ENCODE measurements around the gene AGXT.

The AGXT gene

GRCh38 chr2:240869956-240870875 lies 1.6 kb downstream of the AGXT start:
- no peak for DNase-seq

GRCh38 chr2:240871071-240871958 lies 2.7 kb downstream of the AGXT start:
- DNase-seq: no peak

GRCh38 chr2:240872317-240873097 lies 3.9 kb downstream of the AGXT start:
- no peak for DNase-seq

- DNase-seq: no peak
Observed at GRCh38 chr2:240873098-240873788, 4.6 kb downstream of the AGXT start.

GRCh38 chr2:240873805-240874714 lies 5.4 kb downstream of the AGXT start:
- DNase-seq: peak; percentile 41

GRCh38 chr2:240874715-240875227 lies 6.1 kb downstream of the AGXT start:
- DNase-seq: no peak

GRCh38 chr2:240875228-240876034 lies 6.8 kb downstream of the AGXT start:
- no peak for DNase-seq

GRCh38 chr2:240876035-240876474 lies 7.4 kb downstream of the AGXT start:
- no peak for DNase-seq

GRCh38 chr2:240876475-240877251 lies 8.0 kb downstream of the AGXT start:
- no peak for DNase-seq

- no peak for DNase-seq
Observed at GRCh38 chr2:240877460-240878340, 9.1 kb downstream of the AGXT start.

- no peak for DNase-seq
Observed at GRCh38 chr2:240878341-240878936, 9.8 kb downstream of the AGXT start.

- DNase-seq: no peak
Observed at GRCh38 chr2:240879105-240879504, 10.5 kb downstream of the AGXT start.

GRCh38 chr2:240881913-240882312 lies 13.3 kb downstream of the AGXT start:
- no peak for DNase-seq

GRCh38 chr2:240884221-240884620 lies 15.6 kb downstream of the AGXT start:
- no peak for DNase-seq

- DNase-seq: no peak
Observed at GRCh38 chr2:240884745-240885144, 16.1 kb downstream of the AGXT start.

- no peak for DNase-seq
Observed at GRCh38 chr2:240885566-240885965, 16.9 kb downstream of the AGXT start.

GRCh38 chr2:240886023-240886565 lies 17.5 kb downstream of the AGXT start:
- DNase-seq: no peak
